HG02852 (cell line): ENCODE results near the gene DUOX2.
"Not testable (repeated sequence)": the region's sequence is repeated elsewhere in the genome, so short reads cannot be mapped to it uniquely, and the experiment has no call there.

Source experiments
- ATAC-seq: cut with Tn5 transposase; IDR thresholded peaks from one replicate; pipeline ENCODE4 v1.9.1; 2021; ENCODE audit warnings: mild to moderate bottlenecking, moderate library complexity; ENCODE audit not compliant: unreplicated experiment

DUOX2 gene

DNA sequence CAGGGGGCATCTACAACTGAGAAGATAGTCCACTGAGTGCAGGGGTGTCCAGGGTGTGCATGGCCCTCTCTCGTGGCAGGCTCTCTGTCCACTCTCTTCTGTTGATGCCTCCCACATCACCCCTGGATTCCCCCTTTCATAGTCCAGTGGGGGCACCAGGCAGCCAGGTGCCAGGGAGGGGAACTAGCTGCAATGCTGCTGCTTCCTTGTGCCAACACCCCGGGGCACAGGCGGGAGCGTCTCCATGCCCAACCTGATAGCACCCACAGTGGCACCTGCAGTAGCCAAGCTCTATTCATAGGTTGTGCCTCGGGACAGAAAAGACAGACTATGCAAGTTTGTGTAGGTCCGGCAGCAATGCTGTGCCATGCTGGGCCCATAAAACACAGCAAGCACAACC, 11.7 kb downstream of the DUOX2 start:
- no peak for ATAC-seq

DNA sequence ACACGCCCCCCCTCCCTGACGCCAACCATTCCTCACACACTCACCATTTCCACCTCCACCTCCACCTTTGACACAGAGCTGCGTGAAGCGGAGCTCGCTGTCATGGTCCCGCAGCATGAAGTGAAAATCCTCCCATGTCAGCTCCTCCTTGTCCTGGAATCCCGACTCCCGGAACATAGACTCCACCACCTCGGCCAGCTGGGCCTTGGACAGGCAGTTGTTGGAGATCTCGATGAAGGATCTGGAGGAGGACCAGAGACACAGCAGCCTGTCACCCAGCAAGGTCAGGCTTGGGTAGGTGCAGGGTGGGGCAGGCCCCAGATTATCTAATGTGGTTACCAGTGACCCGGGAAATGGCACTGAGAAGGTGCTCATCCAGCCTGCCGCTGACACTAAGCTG, 12.2 kb downstream of the DUOX2 start:
- ATAC-seq, result no peak

DNA sequence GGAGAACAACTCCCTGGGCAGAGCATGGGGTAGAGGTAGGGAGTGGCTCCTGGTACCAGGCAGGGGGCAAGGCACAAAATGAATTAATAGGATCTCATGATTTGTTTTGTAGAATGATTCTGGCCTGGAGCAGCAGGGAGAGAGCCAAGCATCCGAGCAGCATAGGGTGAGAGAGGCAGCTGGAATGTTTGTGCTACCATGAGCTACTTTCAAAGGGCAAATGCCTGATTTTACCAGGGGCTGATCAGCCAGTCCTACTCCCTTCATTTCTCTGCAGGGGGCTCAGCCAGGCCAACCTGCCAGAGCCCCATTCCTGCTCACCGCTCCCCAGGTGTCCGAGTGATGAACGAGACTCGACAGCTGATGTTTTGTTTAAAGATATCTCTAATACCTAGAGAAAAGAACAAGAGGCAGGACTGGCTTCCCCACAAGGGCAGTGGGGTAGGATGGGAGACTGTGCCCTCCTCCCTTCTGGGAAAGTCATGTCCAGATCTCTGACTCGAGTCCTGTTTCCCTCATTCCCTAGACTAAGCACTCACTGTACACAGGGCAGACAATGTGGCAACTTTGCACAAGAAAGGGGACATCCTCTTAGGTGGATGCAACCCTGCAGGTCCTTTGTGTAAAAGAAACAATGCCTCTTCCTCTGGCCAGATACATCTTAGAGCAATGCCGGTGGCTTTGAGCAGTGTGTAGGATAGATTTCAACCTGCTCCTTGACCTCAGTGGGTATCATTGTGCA, 12.9 kb downstream of the DUOX2 start:
- no peak for ATAC-seq

DNA sequence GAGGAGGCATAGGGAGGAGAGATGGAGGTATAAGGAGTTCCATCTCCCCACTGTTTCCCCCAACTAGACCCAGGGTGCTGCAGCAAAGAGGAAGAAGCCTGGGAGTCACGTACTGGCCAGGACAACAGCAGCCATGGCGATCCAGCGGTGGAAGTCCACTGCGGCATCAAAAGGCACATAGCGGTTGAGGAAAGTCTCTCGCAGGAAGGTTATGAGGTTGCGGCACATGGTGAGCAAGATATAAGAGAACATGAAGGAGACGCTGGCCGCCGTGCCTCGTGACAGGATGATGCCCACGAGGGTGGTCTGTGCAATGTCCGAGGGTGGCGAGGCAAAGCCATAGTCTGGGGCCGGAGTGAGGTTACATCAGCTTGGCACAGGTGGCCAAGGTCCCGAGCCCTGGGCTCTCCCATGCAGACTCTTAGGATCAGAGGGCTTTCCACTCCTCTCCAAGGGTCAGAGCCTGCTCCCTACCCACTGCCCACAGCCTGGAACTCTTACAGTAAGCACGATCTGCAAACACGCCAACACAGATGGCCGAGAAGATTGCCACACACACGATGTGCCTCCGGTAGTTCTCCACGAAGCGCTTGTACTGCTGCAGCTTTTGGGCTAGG, 14.3 kb downstream of the DUOX2 start:
- no peak for ATAC-seq

DNA sequence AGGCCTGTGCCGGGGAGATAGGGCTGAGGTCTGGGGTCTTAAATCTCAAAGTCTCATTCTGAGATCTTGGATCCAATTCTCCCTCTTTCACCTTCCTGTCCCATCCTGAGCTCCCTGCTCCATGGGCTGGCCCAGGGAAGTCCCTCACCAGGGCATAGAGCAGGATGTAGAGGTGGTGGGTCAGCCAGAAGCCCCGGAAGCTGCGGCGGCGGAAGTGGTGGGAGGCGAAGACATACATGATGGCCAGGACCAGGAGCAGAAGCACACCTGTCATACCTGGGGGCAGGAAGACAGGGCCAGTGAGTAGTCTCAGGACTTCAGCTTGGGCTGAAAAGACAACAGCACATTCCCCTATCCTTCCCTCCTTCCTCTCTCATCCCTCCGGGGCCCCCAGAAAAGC, 16.5 kb downstream of the DUOX2 start:
- ATAC-seq, result no peak

DNA sequence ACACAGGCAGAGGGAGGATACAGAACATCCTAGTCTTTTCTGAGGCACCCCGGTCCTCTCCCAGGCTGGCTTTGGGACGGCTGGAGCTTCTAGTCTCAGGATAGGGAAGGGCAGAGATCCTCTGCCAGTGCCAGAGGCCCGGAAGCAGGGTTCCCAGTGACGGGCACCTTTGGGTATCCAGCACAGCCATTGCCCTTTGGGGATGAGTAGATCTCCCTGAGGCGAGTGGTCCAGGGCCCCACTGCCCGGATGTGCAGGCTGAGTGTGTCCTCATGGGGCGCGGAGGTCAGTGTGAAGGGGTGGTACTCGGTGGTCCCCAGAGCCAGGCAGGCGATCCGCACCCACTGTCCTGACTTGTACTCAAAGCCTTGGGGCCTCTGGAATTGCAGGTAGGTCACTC, 18.3 kb downstream of the DUOX2 start:
- ATAC-seq, result no peak

DNA sequence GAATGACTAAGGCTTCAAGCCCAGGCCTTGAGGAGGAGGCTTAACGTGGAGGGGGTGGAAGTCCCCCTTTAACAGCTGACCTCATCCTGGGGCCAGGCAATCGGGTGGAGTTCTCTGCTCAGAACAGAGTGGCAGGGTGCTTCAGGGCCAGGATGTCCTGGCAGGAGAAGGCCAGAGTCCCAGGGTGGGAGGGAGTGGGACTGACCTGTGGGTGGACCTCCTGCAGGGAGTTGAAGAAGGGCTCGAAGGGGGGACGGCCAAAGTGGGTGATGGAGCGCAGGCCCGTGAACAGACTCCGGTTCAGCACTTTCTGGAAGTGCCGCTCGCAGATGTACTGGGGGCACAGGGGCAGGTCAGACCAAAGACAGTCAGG, 19.6 kb downstream of the DUOX2 start:
- ATAC-seq, result no peak

DNA sequence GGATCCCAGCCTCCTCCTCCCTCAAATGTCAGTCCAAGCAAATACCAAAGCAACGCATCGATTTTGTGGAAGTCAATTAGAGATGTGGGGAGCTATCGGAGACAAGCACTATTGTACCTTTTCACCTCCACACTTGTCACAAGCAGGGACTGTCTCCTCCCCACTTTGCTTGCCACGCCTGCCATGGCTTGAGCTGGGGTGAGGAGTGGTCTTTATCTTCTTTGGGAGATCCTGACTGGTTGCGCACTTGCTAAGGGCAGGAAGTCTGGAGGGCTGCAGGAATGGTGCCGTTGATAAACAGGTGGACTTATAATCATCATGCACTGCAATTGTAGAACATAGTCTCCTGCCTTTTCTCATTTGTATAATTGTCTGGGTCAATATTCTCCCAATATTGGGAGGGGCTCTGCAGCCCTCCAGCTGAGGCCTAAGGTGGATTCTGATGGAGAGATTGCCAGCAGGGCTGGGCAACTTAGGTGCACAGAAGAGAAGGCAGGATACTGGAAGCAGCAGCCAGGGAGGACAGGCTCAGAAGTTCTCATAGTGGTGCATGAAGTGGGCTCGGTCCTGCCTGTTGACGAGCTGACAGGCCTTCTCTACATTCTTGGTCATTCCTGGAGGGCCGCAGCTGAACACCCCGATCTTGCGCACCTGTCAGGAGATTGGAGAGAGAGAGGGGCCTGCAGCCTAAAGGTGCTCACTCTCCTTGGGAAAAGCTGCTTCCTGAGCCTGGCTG, 20.2 kb downstream of the DUOX2 start:
- ATAC-seq, result no peak

DNA sequence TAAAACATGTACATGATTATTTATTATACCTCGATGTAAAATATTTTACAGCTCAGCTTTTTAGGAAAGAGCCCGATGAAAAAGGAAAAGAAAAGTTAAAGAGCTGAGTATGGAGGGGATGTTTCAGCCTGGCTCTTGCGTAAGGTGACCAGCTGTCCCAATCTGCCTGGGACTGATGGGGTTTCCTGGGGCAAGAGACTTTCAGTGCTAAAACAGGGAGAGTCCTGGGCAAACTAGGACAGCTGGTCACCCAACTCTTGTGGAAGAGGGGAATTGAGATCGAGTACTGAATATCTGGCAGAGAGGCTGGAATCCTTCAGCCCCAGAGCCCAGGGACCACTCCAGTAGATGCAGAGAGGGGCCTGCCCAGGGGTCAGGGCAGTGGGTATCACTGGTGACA, 21.0 kb downstream of the DUOX2 start:
- ATAC-seq, result no peak

DNA sequence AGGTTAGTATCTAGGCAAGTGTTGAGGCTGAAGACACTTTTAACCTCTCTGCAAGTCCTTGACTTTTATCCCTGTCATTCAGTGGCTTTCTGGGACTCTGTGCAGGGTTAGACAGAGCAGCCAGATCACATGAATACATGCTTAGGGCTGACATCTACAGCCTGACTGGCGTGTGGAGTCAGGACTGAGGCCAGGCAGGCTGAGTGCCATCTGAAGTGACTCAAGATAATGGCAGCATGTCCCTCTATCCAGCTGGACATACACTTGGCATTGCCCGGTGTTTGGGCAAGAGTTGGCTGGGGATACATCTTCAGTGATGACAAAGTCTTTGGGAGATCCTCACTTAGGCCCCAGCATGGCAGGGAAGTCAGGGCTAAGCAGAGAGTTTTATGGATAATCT, 22.4 kb downstream of the DUOX2 start:
- no peak for ATAC-seq

DNA sequence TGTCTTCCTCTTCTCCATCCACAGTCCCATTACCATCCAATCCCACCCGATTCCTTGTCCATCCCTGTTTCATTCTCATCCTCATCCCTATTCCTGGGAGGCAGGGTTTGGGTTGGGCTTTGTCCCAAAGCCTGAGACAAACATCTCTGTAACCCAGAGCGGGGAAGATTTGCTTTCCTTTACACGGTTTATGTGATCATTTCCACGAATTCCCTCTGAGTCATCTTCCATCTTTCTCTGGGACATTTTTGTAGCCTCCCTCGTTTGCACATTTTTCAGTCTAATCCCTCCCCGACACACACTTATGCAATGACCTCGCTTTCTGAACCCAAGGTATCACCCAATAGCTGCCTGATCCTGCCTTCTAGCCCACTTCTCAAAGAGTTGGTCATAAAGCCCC, 22.8 kb downstream of the DUOX2 start:
- no peak for ATAC-seq

DNA sequence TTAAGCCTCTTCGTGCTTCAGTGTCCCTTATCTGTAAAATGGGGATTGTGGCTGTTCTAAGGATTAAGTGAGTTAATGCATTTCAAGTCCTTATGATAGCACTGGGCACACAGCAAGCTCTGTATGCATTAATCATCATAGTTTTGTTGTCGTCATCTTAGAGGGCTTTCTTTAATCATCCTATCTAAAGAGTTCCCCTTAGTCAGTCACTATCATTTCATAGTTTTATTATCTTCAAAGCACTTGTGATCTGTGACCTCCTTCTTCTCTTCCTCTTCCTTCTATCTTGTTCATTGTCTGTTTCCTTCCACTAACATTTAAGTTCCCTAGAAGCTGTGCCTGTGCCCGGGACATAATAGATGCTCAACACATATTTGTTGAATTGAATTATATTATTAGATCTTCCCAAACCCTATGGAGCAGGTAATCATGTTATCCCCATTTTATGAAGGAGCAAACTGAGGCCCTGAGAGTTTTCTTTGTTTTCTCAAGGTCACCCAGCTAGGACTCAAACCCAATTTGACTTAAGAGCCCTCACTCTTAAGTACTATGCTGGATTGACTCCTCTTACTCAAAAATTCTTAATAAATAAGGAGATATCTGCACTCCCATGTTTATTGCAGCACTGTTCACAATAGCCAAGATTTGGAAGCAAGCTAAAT, 24.1 kb downstream of the DUOX2 start:
- no peak for ATAC-seq

DNA sequence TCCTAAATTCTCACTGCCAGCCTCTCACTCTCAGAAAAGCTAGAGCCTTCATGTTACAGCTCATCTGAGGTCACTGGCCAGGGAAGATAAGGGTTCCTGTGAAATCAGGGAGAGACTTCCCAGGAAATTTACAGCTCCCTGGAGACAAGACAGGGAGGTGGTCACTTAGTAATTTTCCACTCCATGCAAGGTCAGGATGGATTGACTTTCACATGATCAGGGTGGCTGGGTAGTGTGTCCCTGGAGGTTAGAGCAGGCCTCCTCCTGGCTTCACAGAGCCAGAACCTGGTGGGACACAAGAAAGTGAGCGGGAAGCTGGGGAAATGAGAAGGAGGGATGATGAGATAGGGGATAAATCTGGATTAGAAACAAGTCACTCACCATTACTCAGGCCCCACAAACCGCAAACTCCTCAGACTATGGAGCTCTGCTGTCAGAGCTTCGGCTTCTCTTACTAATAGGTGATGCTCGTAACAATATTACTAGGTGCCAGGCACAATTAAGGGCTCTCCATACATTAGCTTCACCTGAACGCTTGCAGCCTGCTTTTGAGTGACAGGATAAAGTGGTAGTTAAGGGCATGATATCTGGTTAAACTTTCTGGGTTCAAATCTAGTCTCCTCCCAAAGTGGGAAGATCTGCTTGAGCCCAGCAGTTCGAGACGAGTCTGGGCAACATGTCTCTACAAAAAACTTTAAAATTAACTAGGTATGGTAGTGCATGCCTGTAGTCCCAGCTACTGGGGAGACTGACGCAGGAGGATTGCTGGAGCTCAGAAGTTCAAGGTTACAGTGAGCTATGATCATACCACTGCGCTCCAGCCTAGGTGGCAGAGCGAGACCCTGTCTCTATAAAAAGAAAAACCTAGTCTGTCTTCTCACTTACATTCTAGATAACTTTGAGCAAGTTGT, 24.9 kb downstream of the DUOX2 start:
- no peak for ATAC-seq

DNA sequence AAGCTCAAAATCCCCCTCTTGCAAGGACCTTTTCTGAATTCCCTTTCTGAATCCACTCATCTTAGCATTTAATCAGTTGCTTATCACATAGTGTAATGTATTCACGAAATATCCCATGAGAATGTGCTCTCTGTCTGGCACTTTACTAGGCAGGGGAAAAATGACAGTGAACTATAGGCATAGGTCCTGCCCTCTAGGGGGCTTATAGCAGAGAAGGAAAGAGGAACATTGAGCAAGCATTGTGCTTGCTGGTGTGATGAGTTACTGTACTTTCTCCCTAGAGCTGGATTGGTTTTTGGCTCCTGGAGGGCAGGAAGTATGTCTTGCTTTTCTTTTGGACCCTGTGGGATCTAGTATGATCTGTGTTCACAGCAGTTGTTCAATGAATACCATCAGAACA, 26.5 kb downstream of the DUOX2 start:
- no peak for ATAC-seq

DNA sequence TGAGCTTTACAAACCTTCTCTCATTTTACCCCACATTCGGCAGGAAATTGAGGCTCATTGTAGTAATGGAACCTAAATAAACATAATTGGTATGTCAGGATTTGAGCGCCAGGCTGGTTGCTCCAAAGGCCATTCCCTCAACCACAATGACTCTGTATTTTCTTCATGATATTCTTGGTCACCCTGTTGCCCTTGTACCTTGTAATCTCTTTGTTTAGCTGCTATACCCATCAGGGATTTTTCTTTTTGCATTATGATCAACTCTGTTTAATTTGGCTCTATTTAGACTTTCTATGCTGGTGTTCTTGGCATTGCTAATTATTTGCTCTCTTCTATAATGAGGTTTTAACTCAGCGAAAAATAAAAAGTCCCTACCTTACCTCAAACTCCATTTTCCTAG, 29.8 kb downstream of the DUOX2 start:
- no peak for ATAC-seq

DNA sequence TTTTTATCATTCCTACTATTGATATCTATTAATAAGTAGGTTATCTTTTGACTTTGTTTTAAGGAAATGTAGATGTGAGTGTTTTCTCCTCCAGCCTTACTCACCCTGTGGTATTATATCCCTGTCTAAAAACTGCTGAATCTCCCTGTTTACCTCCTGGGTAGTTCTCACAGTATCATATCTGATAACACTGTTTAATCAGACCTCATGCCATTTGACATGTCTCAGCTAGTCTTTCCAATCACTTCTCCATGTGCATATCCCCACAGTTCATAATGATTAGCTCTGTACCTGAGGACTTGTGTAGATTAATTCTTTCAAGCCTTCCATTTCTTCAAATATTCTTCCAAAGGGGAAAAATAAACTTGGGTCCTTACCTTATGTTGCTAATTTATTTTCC, 30.7 kb downstream of the DUOX2 start:
- ATAC-seq, result no peak

DNA sequence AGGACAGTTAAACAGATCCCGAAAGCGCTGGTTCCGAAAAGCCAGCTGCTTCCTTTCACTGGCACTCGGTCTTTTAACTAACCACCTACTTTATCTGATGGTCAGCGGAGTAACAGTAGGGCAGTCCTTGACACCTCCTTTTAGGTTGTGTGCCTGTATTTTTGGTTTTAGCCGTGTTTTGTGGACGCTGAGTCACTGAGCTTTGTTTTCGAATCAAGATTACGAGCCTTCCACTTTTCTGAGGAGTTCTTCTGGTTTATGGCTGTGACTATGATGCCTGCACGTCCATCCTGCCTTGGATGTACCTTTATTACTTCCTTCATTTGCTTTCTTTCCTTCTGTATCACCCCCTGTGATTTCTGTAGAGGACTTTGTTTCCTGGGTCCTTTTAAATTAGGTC, 31.6 kb downstream of the DUOX2 start:
- ATAC-seq, result not testable (repeated sequence)

DNA sequence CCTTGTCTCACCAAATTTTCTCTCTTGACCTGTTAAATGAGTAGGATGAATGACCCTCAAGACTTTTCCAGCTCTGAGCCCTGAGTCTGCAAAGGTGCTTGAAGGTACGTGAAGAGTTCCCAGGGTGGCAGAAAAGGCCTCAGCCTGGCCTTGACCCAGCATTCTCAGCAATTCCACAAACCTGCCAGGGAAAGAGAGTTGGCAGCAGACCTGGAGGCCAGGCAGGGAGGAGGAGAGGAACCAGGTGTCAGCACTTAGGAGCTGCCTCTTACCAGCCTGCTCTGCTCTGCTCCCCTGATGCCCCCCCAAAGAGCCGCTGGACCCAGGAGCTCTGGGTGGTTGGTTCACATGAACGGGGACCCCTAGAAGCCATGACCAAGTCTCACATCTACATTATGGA, 33.4 kb downstream of the DUOX2 start:
- not testable (repeated sequence) for ATAC-seq

DNA sequence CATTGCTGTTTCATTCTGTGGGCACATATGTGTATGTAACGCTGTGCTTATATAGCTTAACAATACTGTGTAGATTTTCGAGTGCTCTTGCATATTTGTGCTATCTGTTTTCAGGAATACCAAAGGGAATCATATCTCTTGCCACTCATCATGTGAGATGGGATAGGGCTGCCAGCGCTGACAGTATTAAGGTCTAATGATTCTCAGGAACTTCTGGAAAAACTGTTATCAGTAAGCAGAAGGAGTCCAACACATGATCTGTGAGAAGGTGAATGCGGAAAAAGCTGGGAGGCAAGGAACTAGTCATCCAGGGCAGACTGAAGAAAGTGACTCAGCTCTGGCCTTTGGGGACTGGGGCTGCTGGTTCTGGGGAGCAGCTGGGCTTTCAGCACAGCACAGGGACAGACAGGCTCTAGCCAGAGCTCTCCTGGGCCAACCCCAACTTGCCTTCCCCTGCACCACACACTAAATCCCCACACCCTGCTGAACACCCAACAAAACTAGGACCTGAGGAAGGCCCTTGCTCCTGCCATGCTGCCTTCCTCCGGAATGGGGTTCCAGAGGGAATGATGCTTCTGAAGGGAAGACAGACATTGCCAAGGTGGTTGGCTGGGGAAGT, 34.2 kb downstream of the DUOX2 start:
- ATAC-seq, result not testable (repeated sequence)

DNA sequence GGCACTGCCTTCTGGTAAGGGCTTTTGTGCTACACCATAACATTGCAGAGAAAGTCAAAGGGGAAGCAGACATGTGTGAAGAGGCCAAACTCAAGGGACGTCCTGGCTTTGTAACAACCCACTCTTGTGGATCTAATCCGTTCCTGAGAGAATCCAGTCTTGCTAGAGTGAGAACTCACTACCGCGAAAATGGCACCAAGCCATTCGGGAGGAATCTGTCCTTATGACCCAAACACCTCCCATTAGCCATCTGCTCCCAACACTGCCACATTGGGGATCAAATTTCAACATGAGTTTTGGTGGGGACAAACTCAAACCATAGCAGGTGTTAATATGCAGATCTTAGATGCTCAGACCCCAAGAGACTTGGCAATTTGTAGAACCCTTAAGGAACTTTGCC, 34.8 kb downstream of the DUOX2 start:
- ATAC-seq, result not testable (repeated sequence)
